ENCODE results near the gene RFX2. TPM values are rescaled to one million over a fixed set of nuclear protein-coding genes. Genes with fewer than 3 reads are reported as not detected.
A peak's percentile ranks its signal among the peaks of the same experiment; 100 is the strongest.

RFX2 gene
- total and polyA plus RNA-seq, 9 of the 15 experiments (the other 6 are each of a cell fraction or from before 2014, with no cell fraction given): 3.6 to 18.7 (median 8.7) TPM

DNA sequence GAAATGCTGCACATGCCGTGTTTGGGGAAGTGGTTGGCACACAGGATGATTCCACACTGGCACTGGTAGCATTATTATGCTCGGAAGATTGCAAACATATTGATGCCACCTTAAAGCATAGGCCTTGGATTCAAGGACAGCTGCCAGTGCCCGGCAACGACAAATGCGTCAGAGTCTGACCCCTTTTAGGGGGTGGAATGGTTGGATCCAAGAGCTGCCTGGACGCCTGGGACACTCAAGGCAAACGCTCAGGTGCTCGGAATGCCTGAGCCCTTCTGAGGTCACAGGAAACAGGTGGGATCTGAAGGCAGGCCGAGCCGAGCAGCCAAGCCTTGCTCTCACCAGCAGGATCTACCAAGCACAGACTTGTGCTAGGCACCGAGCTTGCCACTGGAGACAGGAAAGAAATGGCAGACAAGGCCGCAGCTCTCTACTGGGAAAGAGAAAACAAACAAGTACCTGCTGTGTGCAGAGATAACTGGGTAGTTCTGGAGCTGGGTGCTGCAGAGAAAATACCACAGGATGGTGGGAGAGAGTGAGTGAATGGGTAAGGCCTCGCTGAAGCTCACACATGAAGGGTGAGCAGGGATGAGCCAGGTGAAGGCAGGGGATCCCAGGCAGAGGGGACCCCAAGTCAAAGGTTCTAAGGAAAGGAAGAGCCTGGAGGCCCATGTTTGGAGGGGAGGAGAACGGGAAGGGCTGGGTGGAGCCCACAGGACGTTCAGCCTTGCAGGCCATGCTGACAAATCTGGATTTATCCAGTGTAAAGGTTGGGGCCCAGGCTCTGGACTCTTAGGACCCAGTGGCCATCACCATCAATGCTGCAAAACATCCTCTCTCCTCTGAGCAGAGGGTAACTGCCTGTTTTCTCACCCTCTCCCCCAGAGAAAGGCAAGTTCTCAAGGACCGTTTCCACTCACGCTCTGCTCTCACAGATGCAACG is 141.6 kb downstream of the RFX2 start (continued):
- TF ChIP-seq ZBTB26 (CRISPR knock-in tag; IDR thresholded peaks at IDR 0.05): no peak
- no peak for TF ChIP-seq KLF16 (IDR thresholded peaks at IDR 0.05)
- TF ChIP-seq TCF15 (CRISPR knock-in tag; IDR thresholded peaks at IDR 0.05): 0 out of 2 replicates have a peak, but pooled peaks have one; percentile 6
- TF ChIP-seq TCF3 (CRISPR knock-in tag; IDR thresholded peaks at IDR 0.05): peak; percentile 54
- TF ChIP-seq, protein P1, sequence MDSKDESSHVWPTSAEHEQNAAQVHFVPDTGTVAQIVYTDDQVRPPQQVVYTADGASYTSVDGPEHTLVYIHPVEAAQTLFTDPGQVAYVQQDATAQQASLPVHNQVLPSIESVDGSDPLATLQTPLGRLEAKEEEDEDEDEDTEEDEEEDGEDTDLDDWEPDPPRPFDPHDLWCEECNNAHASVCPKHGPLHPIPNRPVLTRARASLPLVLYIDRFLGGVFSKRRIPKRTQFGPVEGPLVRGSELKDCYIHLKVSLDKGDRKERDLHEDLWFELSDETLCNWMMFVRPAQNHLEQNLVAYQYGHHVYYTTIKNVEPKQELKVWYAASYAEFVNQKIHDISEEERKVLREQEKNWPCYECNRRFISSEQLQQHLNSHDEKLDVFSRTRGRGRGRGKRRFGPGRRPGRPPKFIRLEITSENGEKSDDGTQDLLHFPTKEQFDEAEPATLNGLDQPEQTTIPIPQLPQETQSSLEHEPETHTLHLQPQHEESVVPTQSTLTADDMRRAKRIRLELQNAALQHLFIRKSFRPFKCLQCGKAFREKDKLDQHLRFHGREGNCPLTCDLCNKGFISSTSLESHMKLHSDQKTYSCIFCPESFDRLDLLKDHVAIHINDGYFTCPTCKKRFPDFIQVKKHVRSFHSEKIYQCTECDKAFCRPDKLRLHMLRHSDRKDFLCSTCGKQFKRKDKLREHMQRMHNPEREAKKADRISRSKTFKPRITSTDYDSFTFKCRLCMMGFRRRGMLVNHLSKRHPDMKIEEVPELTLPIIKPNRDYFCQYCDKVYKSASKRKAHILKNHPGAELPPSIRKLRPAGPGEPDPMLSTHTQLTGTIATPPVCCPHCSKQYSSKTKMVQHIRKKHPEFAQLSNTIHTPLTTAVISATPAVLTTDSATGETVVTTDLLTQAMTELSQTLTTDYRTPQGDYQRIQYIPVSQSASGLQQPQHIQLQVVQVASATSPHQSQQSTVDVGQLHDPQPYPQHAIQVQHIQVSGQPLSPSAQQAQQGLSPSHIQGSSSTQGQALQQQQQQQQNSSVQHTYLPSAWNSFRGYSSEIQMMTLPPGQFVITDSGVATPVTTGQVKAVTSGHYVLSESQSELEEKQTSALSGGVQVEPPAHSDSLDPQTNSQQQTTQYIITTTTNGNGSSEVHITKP (IDR thresholded peaks at IDR 0.05; ENCODE audit: partially characterized antibody): peak; percentile 93
- no peak for TF ChIP-seq ZNF3 (CRISPR knock-in tag; IDR thresholded peaks at IDR 0.05)
- TF ChIP-seq ZKSCAN3 (CRISPR knock-in tag; IDR thresholded peaks at IDR 0.05): no peak
- no peak for TF ChIP-seq ATF2 (CRISPR knock-in tag; IDR thresholded peaks at IDR 0.05)
- TF ChIP-seq CHAMP1 (IDR thresholded peaks at IDR 0.05): no peak
- TF ChIP-seq ARID1B (IDR thresholded peaks at IDR 0.05): peak; percentile 12; the same call in 1 of the 2 replicates
- TF ChIP-seq FOS (IDR thresholded peaks at IDR 0.05; ENCODE audit: extremely low read depth, insufficient read length): no peak
- no peak for TF ChIP-seq TAF7 (tag; IDR thresholded peaks at IDR 0.05)
- TF ChIP-seq NRF1 (conservative IDR thresholded peaks at IDR 0.05 in 1 of 2, IDR thresholded peaks at IDR 0.05 in 1 of 2): 0 out of 4 replicates have a peak, but pooled peaks have one; percentile 1 to 9
- no peak for TF ChIP-seq PPARD (CRISPR knock-in tag; IDR thresholded peaks at IDR 0.05)
- no peak for TF ChIP-seq ZNF143 (CRISPR knock-in tag; IDR thresholded peaks at IDR 0.05)
- 0 out of 2 replicates have a peak, but pooled peaks have one; percentile 7 for TF ChIP-seq MYNN (IDR thresholded peaks at IDR 0.05)
- TF ChIP-seq MYNN (CRISPR knock-in tag; IDR thresholded peaks at IDR 0.05): no peak
